Coronary artery (tissue), 2 donors: ENCODE data around the gene IL1R1.
"Not testable (repeated sequence)": the region's sequence is repeated elsewhere in the genome, so short reads cannot be mapped to it uniquely, and the experiment has no call there.

Experiments
- DNase-seq: peaks from one replicate; pipeline ENCODE4 v3.0.0-alpha.2; 2017; ENCODE audit warnings: low spot score
- H3K27ac ChIP-seq, 2 donors: fragments of 200-600 bp; sonication (generic); one replicate each; pipeline ENCODE4 v1.5.1; 2016 to 2019
- H3K4me3 ChIP-seq: fragments of 200-600 bp; sonication (generic); 2 replicates; pipeline ENCODE4 v1.5.1; 2016; ENCODE audit warnings: mild to moderate bottlenecking, moderate library complexity
- TF ChIP-seq, protein P1 (sequence below): fragments of 200-600 bp; sonication (generic); IDR thresholded peaks from one replicate; pipeline ENCODE4 v1.5.1; 2019; ENCODE audit warnings: antibody characterized with exemption

The IL1R1 gene

DNA sequence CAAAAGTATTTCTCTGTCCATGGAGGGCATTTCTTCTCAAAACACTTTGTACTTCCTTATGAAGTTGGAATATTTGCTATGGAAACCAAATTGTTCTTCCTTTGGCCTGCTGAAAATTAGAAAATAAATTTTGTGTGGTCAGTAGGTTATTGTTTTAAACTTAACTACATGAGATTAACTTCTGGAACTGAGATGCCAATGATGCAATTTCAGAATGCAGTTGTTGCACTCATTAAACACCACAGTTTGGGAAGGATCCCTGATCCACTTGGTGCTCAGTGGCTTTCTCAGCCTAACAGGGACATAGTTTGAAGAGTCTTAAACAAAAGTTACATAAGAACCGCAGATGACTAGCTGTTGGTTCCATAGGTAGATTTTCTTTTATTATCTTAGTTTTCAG is 23.3 kb upstream of the IL1R1 start:
- TF ChIP-seq, protein P1, sequence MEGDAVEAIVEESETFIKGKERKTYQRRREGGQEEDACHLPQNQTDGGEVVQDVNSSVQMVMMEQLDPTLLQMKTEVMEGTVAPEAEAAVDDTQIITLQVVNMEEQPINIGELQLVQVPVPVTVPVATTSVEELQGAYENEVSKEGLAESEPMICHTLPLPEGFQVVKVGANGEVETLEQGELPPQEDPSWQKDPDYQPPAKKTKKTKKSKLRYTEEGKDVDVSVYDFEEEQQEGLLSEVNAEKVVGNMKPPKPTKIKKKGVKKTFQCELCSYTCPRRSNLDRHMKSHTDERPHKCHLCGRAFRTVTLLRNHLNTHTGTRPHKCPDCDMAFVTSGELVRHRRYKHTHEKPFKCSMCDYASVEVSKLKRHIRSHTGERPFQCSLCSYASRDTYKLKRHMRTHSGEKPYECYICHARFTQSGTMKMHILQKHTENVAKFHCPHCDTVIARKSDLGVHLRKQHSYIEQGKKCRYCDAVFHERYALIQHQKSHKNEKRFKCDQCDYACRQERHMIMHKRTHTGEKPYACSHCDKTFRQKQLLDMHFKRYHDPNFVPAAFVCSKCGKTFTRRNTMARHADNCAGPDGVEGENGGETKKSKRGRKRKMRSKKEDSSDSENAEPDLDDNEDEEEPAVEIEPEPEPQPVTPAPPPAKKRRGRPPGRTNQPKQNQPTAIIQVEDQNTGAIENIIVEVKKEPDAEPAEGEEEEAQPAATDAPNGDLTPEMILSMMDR, result no peak
- Histone ChIP-seq H3K27ac (no peak overlapping the region), H3K4me3 (no peak overlapping the region)
- no peak for DNase-seq

- TF ChIP-seq, protein P1, result no peak
- no peak overlapping the region for H3K4me3 ChIP-seq
- H3K27ac ChIP-seq, result no peak overlapping the region
- no peak for DNase-seq
Observed at GRCh38 chr2:102120261-102120660, 22.3 kb upstream of the IL1R1 start.

- TF ChIP-seq, protein P1, result no peak
- H3K27ac ChIP-seq, result no peak overlapping the region
- no peak for DNase-seq
- H3K4me3 ChIP-seq, result no peak overlapping the region
Observed at GRCh38 chr2:102120701-102121159, 21.8 kb upstream of the IL1R1 start.

DNA sequence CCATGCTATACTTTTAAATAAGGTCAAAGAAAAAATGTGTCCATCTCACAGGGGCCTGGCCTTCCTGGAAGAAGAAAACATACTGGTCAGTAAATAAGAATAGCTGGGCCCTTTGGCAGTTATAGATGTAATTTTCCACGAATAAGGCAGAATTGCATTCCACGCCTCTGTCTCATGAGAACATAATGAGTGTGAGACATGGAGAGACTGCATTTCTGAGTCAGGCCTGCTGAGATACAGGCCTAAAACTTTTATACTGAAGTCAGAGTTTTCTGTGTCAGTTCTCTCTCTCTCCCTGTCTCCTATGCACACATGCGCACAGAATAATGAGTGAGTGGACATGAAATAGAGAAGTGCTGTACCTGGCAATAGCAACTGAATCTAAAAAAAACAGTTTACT is 20.4 kb upstream of the IL1R1 start:
- Histone ChIP-seq H3K4me3 (no peak overlapping the region), H3K27ac (peak overlapping the region; percentile 44 to 78)

GRCh38 chr2:102122909-102123308 is 19.6 kb upstream of the IL1R1 start:
- no peak overlapping the region for H3K4me3 ChIP-seq
- TF ChIP-seq, protein P1, result no peak
- peak overlapping the region; percentile 44 to 78 for H3K27ac ChIP-seq
- no peak for DNase-seq

More for the DNA sequence above, 20.4 kb upstream of the IL1R1 start:
- no peak for DNase-seq
- TF ChIP-seq, protein P1, result no peak

DNA sequence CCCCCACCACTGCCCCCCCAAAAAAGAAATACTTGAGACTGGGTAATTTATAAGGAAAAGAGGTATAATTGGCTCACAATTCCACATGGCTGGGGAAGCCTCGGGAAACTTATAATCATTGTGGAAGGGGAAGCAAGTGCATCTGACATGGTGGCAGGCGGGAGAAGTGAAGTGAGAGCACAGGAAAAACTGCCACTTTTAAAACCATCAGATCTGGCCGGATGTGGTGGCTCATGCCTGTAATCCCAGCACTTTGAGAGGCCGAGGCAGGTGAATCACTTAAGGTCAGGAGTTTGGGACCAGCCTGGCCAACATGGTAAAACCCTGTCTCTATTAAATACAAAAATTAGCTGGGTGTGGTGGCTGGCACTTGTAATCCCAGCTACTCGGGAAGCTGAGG is 18.1 kb upstream of the IL1R1 start:
- not testable (repeated sequence) for H3K4me3 ChIP-seq, H3K27ac ChIP-seq, DNase-seq

GRCh38 chr2:102126169-102126568 is 16.4 kb upstream of the IL1R1 start:
- Histone ChIP-seq H3K4me3 (no peak overlapping the region), H3K27ac (no peak overlapping the region)
- DNase-seq, result no peak
- TF ChIP-seq, protein P1, result no peak

DNA sequence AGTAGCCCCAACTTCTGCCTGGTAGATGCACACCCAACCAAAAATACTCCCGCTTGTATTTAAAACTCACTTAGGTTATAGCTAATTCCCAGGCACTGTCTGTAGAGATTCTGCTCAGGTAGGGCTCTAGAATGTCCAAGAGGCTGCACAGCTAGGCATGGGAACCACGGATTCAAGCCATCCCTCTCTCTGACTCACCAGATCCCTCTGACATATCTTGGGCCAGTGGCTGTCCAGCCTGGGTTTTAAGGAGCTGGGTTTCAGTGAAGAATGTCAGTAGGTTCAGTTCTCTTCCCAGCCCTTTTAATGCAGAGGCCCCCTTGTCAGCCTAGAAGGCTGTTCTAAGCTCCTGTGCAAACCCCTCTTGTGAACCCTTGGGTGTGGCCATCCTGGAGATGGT is 15.9 kb upstream of the IL1R1 start:
- no peak overlapping the region for H3K27ac ChIP-seq
- no peak for DNase-seq
- no peak overlapping the region for H3K4me3 ChIP-seq
- TF ChIP-seq, protein P1, result no peak
